HEK293T (cell line): ENCODE measurements around the gene ZNF580.

Experiments used
- BHLHE40 ChIP-seq: fragments of 450-650 bp; IDR thresholded peaks from 2 replicates; pipeline ENCODE4 v1.6.1; 2016; ENCODE audit warnings: mild to moderate bottlenecking, moderate library complexity, borderline replicate concordance
- ELF4 ChIP-seq: fragments of 450-650 bp; IDR thresholded peaks from 2 replicates; pipeline ENCODE4 v1.6.1; 2017; ENCODE audit warnings: antibody characterized with exemption
- FOXA1 ChIP-seq: fragments of 450-650 bp; IDR thresholded peaks from 2 replicates; pipeline ENCODE4 v1.6.1; 2016; ENCODE audit warnings: mild to moderate bottlenecking
- FOXK2 ChIP-seq: fragments of 450-650 bp; IDR thresholded peaks from 2 replicates; pipeline ENCODE4 v1.6.1; 2016; ENCODE audit warnings: mild to moderate bottlenecking
- HDGF ChIP-seq: fragments of 450-650 bp; IDR thresholded peaks from 2 replicates; pipeline ENCODE4 v1.6.1; 2017; ENCODE audit warnings: antibody characterized with exemption, borderline replicate concordance
- LEF1 ChIP-seq: fragments of 450-650 bp; IDR thresholded peaks from 2 replicates; pipeline ENCODE4 v1.6.1; 2017; ENCODE audit warnings: mild to moderate bottlenecking, borderline replicate concordance
- NFRKB ChIP-seq: fragments of 450-650 bp; IDR thresholded peaks from 2 replicates; pipeline ENCODE4 v1.6.1; 2016; ENCODE audit warnings: mild to moderate bottlenecking, moderate library complexity
- SP1 ChIP-seq: fragments of 450-650 bp; IDR thresholded peaks from 2 replicates; pipeline ENCODE4 v1.6.1; 2017
- TARDBP ChIP-seq: fragments of 450-650 bp; IDR thresholded peaks from 2 replicates; pipeline ENCODE4 v1.6.1; 2016
- TF ChIP-seq, protein P1 (sequence below): fragments of 450-650 bp; IDR thresholded peaks from 2 replicates; pipeline ENCODE4 v1.6.1; 2016

DNA sequence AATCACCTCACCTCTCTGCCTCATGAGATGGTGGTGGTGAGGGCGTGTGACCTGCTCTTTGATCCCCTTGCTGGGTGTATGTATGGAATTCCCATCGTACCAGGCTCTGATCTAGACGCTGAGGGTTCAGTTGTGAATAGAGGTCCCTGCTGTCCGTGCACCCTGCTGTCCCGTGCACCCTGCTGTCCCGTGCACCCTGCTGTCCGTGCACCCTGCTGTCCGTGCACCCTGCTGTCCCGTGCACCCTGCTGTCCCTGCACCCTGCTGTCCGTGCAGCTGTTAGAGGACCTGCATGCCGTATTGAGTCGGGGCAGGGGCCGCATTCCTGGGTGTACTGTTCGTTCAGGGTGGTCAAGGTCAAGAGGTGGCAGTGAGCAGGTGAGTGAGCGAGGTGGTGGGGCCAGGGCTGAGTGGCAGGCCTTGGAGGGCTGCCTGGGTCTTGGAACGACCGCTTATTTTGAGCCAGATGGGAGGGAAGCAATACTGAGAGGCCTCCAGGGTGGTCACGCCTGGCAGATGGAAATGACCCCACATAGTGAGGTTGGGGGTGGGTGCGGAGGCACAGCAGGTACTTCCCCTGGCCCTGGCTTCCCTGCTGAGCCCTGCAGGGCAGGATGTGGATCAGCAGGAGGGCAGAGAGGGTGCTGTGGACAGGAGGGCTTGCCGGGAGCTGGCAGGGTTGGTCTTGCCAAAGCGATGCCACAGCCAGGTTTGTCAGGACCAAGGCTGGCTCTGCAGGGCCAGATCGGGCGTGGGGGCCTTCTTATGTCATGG lies 29.7 kb downstream of the ZNF580 start:
- no peak for TF ChIP-seq ELF4
- no peak for TF ChIP-seq FOXA1
- no peak for TF ChIP-seq TARDBP
- TF ChIP-seq FOXK2: no peak
- no peak for TF ChIP-seq NFRKB
- TF ChIP-seq, protein P1, sequence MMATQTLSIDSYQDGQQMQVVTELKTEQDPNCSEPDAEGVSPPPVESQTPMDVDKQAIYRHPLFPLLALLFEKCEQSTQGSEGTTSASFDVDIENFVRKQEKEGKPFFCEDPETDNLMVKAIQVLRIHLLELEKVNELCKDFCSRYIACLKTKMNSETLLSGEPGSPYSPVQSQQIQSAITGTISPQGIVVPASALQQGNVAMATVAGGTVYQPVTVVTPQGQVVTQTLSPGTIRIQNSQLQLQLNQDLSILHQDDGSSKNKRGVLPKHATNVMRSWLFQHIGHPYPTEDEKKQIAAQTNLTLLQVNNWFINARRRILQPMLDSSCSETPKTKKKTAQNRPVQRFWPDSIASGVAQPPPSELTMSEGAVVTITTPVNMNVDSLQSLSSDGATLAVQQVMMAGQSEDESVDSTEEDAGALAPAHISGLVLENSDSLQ: no peak
- no peak for TF ChIP-seq HDGF
- no peak for TF ChIP-seq SP1
- TF ChIP-seq LEF1: no peak
- TF ChIP-seq BHLHE40: no peak
